ENCODE data around the gene ETV3L. TPM values are rescaled to one million over a fixed set of nuclear protein-coding genes. Genes with fewer than 3 reads are reported as not detected.

ETV3L gene
- total RNA-seq, 1 experiment from 2014 or later: not detected

- ATAC-seq (no peak), DNase-seq (ENCODE audit: low read depth, low spot score) (no peak)
- Histone ChIP-seq H3K36me3 (ENCODE audit: control insufficient read depth in 1 of 2, insufficient read depth in 2 of 2, low read length in 2 of 2) (no peaks in the 10 kb centered on the region), H4K20me1 (ENCODE audit: insufficient read depth) (no peaks in the 10 kb centered on the region), H3K9me3 (ENCODE audit: control insufficient read depth in 1 of 2, insufficient read depth in 1 of 2, low read depth in 1 of 2, low read length in 2 of 2) (no peaks in the 10 kb centered on the region), H2AFZ (ENCODE audit: low read depth, low read length, poor library complexity, severe bottlenecking) (no peak overlapping the region), H3K27ac (ENCODE audit: low read depth, low read length) (no peak overlapping the region), H3K9ac (ENCODE audit: low read length) (no peak overlapping the region), H3K4me1 (ENCODE audit: control insufficient read depth in 1 of 2, insufficient read depth in 2 of 2, low read length in 2 of 2) (no peaks in the 10 kb centered on the region), H3K4me2 (ENCODE audit: low read length) (no peak overlapping the region), H3K9me2 (ENCODE audit: insufficient read depth) (no peaks in the 10 kb centered on the region), H3K79me2 (ENCODE audit: insufficient read depth, low read length) (no peaks in the 10 kb centered on the region), H3K27me3 (ENCODE audit: insufficient read depth, low read length) (peaks cover 3% of the 10 kb centered on the region; the same call in 1 of the 2 replicates), H3K4me3 (replicated peaks in 1 of 2; ENCODE audit: low read depth in 1 of 2, low read length in 2 of 2) (no peak overlapping the region)
- ChIA-PET CTCF (no interaction called here), POLR2A (no interaction called here), RAD21 (ENCODE audit: low non-redundant PET in 1 of 2, low total read pairs in 2 of 2, uncharacterized antibody in 2 of 2, unreplicated experiment in 2 of 2) (no interaction called here)
- no peak for TF ChIP-seq CTCF (IDR thresholded peaks at IDR 0.05 in 2 of 3, conservative IDR thresholded peaks at IDR 0.05 in 1 of 3; ENCODE audit: borderline replicate concordance in 1 of 3, insufficient read depth in 1 of 3, low read depth in 2 of 3, low read length in 2 of 3)
- no peak for TF ChIP-seq YY1 (IDR thresholded peaks at IDR 0.05; ENCODE audit: extremely low read depth, insufficient replicate concordance, low read depth, low read length)
- TF ChIP-seq SIN3A (IDR thresholded peaks at IDR 0.05; ENCODE audit: low read depth): no peak
- no TSS peak for BruUV-seq (replicated peaks)
- intact Hi-C loops (cut with micrococcal nuclease): no loop called here
These were observed 16.5 kb upstream of the ETV3L start for GRCh38 chr1:157115851-157116736.

GRCh38 chr1:157115429-157115838, 15.8 kb upstream of the ETV3L start:
- Histone ChIP-seq H3K9ac (ENCODE audit: low read length) (no peak overlapping the region), H3K4me1 (ENCODE audit: control insufficient read depth in 1 of 2, insufficient read depth in 2 of 2, low read length in 2 of 2) (no peaks in the 10 kb centered on the region), H3K4me3 (replicated peaks in 1 of 2; ENCODE audit: low read depth in 1 of 2, low read length in 2 of 2) (no peak overlapping the region), H4K20me1 (ENCODE audit: insufficient read depth) (no peaks in the 10 kb centered on the region), H3K27ac (ENCODE audit: low read depth, low read length) (no peak overlapping the region), H3K4me2 (ENCODE audit: low read length) (no peak overlapping the region), H3K79me2 (ENCODE audit: insufficient read depth, low read length) (no peaks in the 10 kb centered on the region), H2AFZ (ENCODE audit: low read depth, low read length, poor library complexity, severe bottlenecking) (no peak overlapping the region), H3K27me3 (ENCODE audit: insufficient read depth, low read length) (peaks cover 3% of the 10 kb centered on the region; the same call in 1 of the 2 replicates), H3K36me3 (ENCODE audit: control insufficient read depth in 1 of 2, insufficient read depth in 2 of 2, low read length in 2 of 2) (no peaks in the 10 kb centered on the region), H3K9me3 (ENCODE audit: control insufficient read depth in 1 of 2, insufficient read depth in 1 of 2, low read depth in 1 of 2, low read length in 2 of 2) (no peaks in the 10 kb centered on the region), H3K9me2 (ENCODE audit: insufficient read depth) (no peaks in the 10 kb centered on the region)
- intact Hi-C loops (cut with micrococcal nuclease): no loop called here
- DNase-seq (ENCODE audit: low read depth, low spot score): no peak
- ATAC-seq: no peak
- BruUV-seq (replicated peaks): no TSS peak
- ChIA-PET POLR2A (interaction anchor here (0.6 kb wide), 1 partner anchor 13 kb away, joined by 3 read pairs; no protein-coding TSS in a partner anchor), RAD21 (ENCODE audit: low non-redundant PET in 1 of 2, low total read pairs in 2 of 2, uncharacterized antibody in 2 of 2, unreplicated experiment in 2 of 2) (no interaction called here), CTCF (no interaction called here)
- no peak for TF ChIP-seq ZBTB33 (IDR thresholded peaks at IDR 0.05; ENCODE audit: extremely low read depth, insufficient replicate concordance, low read length)
- TF ChIP-seq ZNF274 (IDR thresholded peaks at IDR 0.05; ENCODE audit: low read depth, low read length): no peak
- TF ChIP-seq EZH2 (IDR thresholded peaks at IDR 0.05): no peak
- TF ChIP-seq POLR2A (IDR thresholded peaks at IDR 0.05; ENCODE audit: borderline replicate concordance, extremely low read depth, insufficient read depth, insufficient read length): no peak
- TF ChIP-seq CTCF (IDR thresholded peaks at IDR 0.05 in 2 of 3, conservative IDR thresholded peaks at IDR 0.05 in 1 of 3; ENCODE audit: borderline replicate concordance in 1 of 3, insufficient read depth in 1 of 3, low read depth in 2 of 3, low read length in 2 of 3): no peak
- TF ChIP-seq ATF3 (IDR thresholded peaks at IDR 0.05): no peak
- TF ChIP-seq CEBPB (IDR thresholded peaks at IDR 0.05; ENCODE audit: low read depth): no peak
- no peak for TF ChIP-seq ZFX (IDR thresholded peaks at IDR 0.05)
- TF ChIP-seq TCF7L2 (IDR thresholded peaks at IDR 0.05; ENCODE audit: borderline replicate concordance, extremely low read depth, insufficient read depth, insufficient read length): no peak

Data from HCT116 (cell line).